Measurements from ENCODE around the gene RSBN1. TPM values are rescaled to one million over a fixed set of nuclear protein-coding genes. Genes with fewer than 3 reads are reported as not detected.

RSBN1 gene
- total and polyA plus RNA-seq, 10 of the 15 experiments (the other 5 are each of a cell fraction or from before 2014, with no cell fraction given): 2.9 to 26.8 (median 11.5) TPM

GRCh38 chr1:113792986-113793385 is 19.3 kb downstream of the RSBN1 start:
- POLR2A ChIA-PET: interaction anchor here (0.8 to 8.2 kb wide), 10 partner anchors 8 to 79 kb away, joined by 3 to 40 read pairs (median 4); partner anchors contain the start of genes PHTF1 and RSBN1
- Histone ChIP-seq H3K27ac (ENCODE audit: control insufficient read depth, insufficient read depth) (no peak overlapping the region), H3K4me3 (no peak overlapping the region), H3K9ac (ENCODE audit: control insufficient read depth, insufficient read depth, low read length) (no peak overlapping the region), H3K9me3 (replicated peaks; ENCODE audit: control insufficient read depth, insufficient read depth, low read length) (peaks cover 2% of the 10 kb centered on the region; the same call in 2 of the 3 replicates), H3K79me2 (ENCODE audit: control insufficient read depth, insufficient read depth, low read length) (peaks cover 4% of the 10 kb centered on the region), H2AFZ (ENCODE audit: control insufficient read depth, low read depth, low read length) (no peak overlapping the region), H3K27me3 (replicated peaks in 1 of 2; ENCODE audit: control insufficient read depth in 2 of 2, insufficient read depth in 2 of 2, low read length in 1 of 2) (no peaks in the 10 kb centered on the region), H3K4me2 (ENCODE audit: control insufficient read depth, insufficient read depth) (no peak overlapping the region), H3K4me1 (ENCODE audit: control insufficient read depth, insufficient read depth, low read length) (peaks cover 10% of the 10 kb centered on the region), H3K36me3 (ENCODE audit: control insufficient read depth in 2 of 2, insufficient read depth in 2 of 2, low read length in 1 of 2) (peaks cover 0 to 15% of the 10 kb centered on the region in 2 experiments), H4K20me1 (ENCODE audit: control insufficient read depth, insufficient read depth) (no peaks in the 10 kb centered on the region)
- in situ Hi-C loops (cut with MboI): no loop called here
- no TSS peak for BruUV-seq (replicated peaks)
- intact Hi-C loops (cut with micrococcal nuclease; ENCODE audit: unreplicated experiment): loop anchor here (5.0 kb wide), 1 partner anchor 36 kb away; the partner anchor contains the start of gene PHTF1
- FAIRE-seq (no peak), ATAC-seq (no peak), DNase-seq (ENCODE audit: low read depth, low spot score) (no peak)
- SMC1A ChIA-PET (ENCODE audit: uncharacterized antibody, unreplicated experiment): interaction anchor here (0.5 to 10.5 kb wide), 10 partner anchors 7 to 67 kb away, joined by 3 to 134 read pairs (median 6); partner anchors contain the start of genes PHTF1 and RSBN1
- 92% methylated on average over 1 of the region's 1 CpG for WGBS (ENCODE audit: insufficient coverage, insufficient replicate concordance, low lambda C conversion rate, missing lambda C conversion rate)
- RAD21 ChIA-PET (ENCODE audit: unreplicated experiment): interaction anchor here (0.7 to 3.9 kb wide), 4 partner anchors 8 to 34 kb away, joined by 3 to 51 read pairs (median 26); partner anchors contain the start of genes PHTF1 and RSBN1
- no peak for TF ChIP-seq BCL3 (IDR thresholded peaks at IDR 0.05; ENCODE audit: borderline replicate concordance, insufficient read depth, low read depth, low read length, poor library complexity, severe bottlenecking)
- no peak for TF ChIP-seq RAD51 (IDR thresholded peaks at IDR 0.05)
- TF ChIP-seq NFXL1 (IDR thresholded peaks at IDR 0.05; ENCODE audit: borderline replicate concordance): no peak
- TF ChIP-seq TCF7 (IDR thresholded peaks at IDR 0.05; ENCODE audit: borderline replicate concordance): no peak
- no peak for TF ChIP-seq FOXK2 (IDR thresholded peaks at IDR 0.05)
- TF ChIP-seq NR2F1 (conservative IDR thresholded peaks at IDR 0.05): no peak
- no peak for TF ChIP-seq EP300 (IDR thresholded peaks at IDR 0.05; ENCODE audit: borderline replicate concordance in 1 of 2, control insufficient read depth in 1 of 2, low read depth in 2 of 2, low read length in 2 of 2)
- TF ChIP-seq SUZ12 (IDR thresholded peaks at IDR 0.05; ENCODE audit: unreplicated experiment): no peak
- no peak for TF ChIP-seq CBX5 (IDR thresholded peaks at IDR 0.05; ENCODE audit: low read depth)
- TF ChIP-seq RUNX3 (IDR thresholded peaks at IDR 0.05; ENCODE audit: low read length): no peak
- TF ChIP-seq ASH2L (IDR thresholded peaks at IDR 0.05; ENCODE audit: borderline replicate concordance, low read depth): no peak
- no peak for TF ChIP-seq JUNB (IDR thresholded peaks at IDR 0.05)
- CTCF ChIA-PET: interaction anchor here (1.1 to 2.5 kb wide), 5 partner anchors 8 to 77 kb away, joined by 3 to 23 read pairs (median 3); no protein-coding TSS in a partner anchor

Data from GM12878 (cell line).